ENCODE results near the gene EHF.

Gene EHF

GRCh38 chr11:34602245-34602644 lies 18.6 kb upstream of the EHF start:
- DNase-seq (ENCODE audit: low read depth in 2 of 2), result no peak

- DNase-seq (ENCODE audit: low read depth in 2 of 2), result no peak
Observed at GRCh38 chr11:34603129-34604001, 17.5 kb upstream of the EHF start.

GRCh38 chr11:34604145-34604544 lies 16.7 kb upstream of the EHF start:
- no peak for DNase-seq (ENCODE audit: low read depth in 2 of 2)

GRCh38 chr11:34604911-34605310 lies 16.0 kb upstream of the EHF start:
- no peak for DNase-seq (ENCODE audit: low read depth in 2 of 2)

GRCh38 chr11:34605481-34606325 lies 15.2 kb upstream of the EHF start:
- DNase-seq (ENCODE audit: low read depth in 2 of 2), result no peak

GRCh38 chr11:34606326-34607120 lies 14.4 kb upstream of the EHF start:
- no peak for DNase-seq (ENCODE audit: low read depth in 2 of 2)

GRCh38 chr11:34609187-34609751 lies 11.6 kb upstream of the EHF start:
- DNase-seq (ENCODE audit: low read depth in 2 of 2), result no peak

GRCh38 chr11:34609850-34610249 lies 11.0 kb upstream of the EHF start:
- DNase-seq (ENCODE audit: low read depth in 2 of 2), result no peak

GRCh38 chr11:34610324-34611041 lies 10.4 kb upstream of the EHF start:
- DNase-seq (ENCODE audit: low read depth in 2 of 2), result no peak

- DNase-seq (ENCODE audit: low read depth in 2 of 2), result no peak
Observed at GRCh38 chr11:34613015-34613414, 7.9 kb upstream of the EHF start.

- no peak for DNase-seq (ENCODE audit: low read depth in 2 of 2)
Observed at GRCh38 chr11:34613552-34614056, 7.3 kb upstream of the EHF start.

- no peak for DNase-seq (ENCODE audit: low read depth in 2 of 2)
Observed at GRCh38 chr11:34614344-34615104, 6.4 kb upstream of the EHF start.

GRCh38 chr11:34616086-34616485 lies 4.8 kb upstream of the EHF start:
- no peak for DNase-seq (ENCODE audit: low read depth in 2 of 2)

GRCh38 chr11:34616830-34617504 lies 3.9 kb upstream of the EHF start:
- DNase-seq (ENCODE audit: low read depth in 2 of 2), result no peak

- no peak for DNase-seq (ENCODE audit: low read depth in 2 of 2)
Observed at GRCh38 chr11:34618406-34618805, 2.5 kb upstream of the EHF start.

GRCh38 chr11:34619062-34619516 lies 1.8 kb upstream of the EHF start:
- no peak for DNase-seq (ENCODE audit: low read depth in 2 of 2)

GRCh38 chr11:34620202-34620601 lies 691 bp upstream of the EHF start:
- no peak for DNase-seq (ENCODE audit: low read depth in 2 of 2)

- no peak for DNase-seq (ENCODE audit: low read depth in 2 of 2)
Observed at GRCh38 chr11:34621876-34622275, 983 bp downstream of the EHF start.

GRCh38 chr11:34623463-34623862 lies 2.6 kb downstream of the EHF start:
- DNase-seq (ENCODE audit: low read depth in 2 of 2), result no peak

Data from stimulated activated CD8-positive, alpha-beta memory T cell treated with anti-CD3 and anti-CD28 coated beads, Interleukin-7, amount 100 ng/mL, for 4 hours (primary cell).